Hepatocyte (in vitro differentiated cells): Measurements from ENCODE around the gene SLC15A4. TPM values are rescaled to one million over a fixed set of nuclear protein-coding genes. Genes with fewer than 3 reads are reported as not detected.

Source experiments
- DNase-seq: peaks from one replicate; pipeline ENCODE4 v3.0.0-alpha.2; 2016; ENCODE audit warnings: low spot score
- H2AFZ ChIP-seq: fragments of 200-600 bp; sonication (generic); 2 replicates; pipeline ENCODE4 v1.6.0; 2016; ENCODE audit warnings: antibody characterized with exemption, mild to moderate bottlenecking
- H3K27ac ChIP-seq: fragments of 200-600 bp; sonication (generic); 2 replicates; pipeline ENCODE4 v1.5.1; 2016; ENCODE audit warnings: mild to moderate bottlenecking
- H3K27me3 ChIP-seq: fragments of 200-600 bp; sonication (generic); 2 replicates; pipeline ENCODE4 v1.6.1; 2016
- H3K36me3 ChIP-seq: fragments of 200-600 bp; sonication (generic); replicated peaks from 2 replicates; pipeline ENCODE4 v1.5.1; 2016; ENCODE audit warnings: low read depth; ENCODE audit not compliant: insufficient read depth
- H3K4me1 ChIP-seq: fragments of 200-600 bp; sonication (generic); 2 replicates; pipeline ENCODE4 v1.5.1; 2016; ENCODE audit warnings: mild to moderate bottlenecking, moderate library complexity; ENCODE audit not compliant: insufficient read depth
- H3K4me2 ChIP-seq: fragments of 200-600 bp; sonication (generic); 2 replicates; pipeline ENCODE4 v1.6.0; 2016
- H3K4me3 ChIP-seq: fragments of 200-600 bp; sonication (generic); 2 replicates; pipeline ENCODE4 v1.5.1; 2016; ENCODE audit warnings: mild to moderate bottlenecking
- H3K79me2 ChIP-seq: fragments of 200-600 bp; sonication (generic); 2 replicates; pipeline ENCODE4 v1.6.0; 2017; ENCODE audit warnings: mild to moderate bottlenecking
- H3K9me2 ChIP-seq: fragments of 200-600 bp; sonication (generic); replicated peaks from 2 replicates; pipeline ENCODE4 v1.6.0; 2017; ENCODE audit warnings: mild to moderate bottlenecking; ENCODE audit not compliant: insufficient read depth
- H3K9me3 ChIP-seq: fragments of 200-600 bp; sonication (generic); 2 replicates; pipeline ENCODE4 v1.5.1; 2016; ENCODE audit warnings: low read depth, mild to moderate bottlenecking
- H4K20me1 ChIP-seq: fragments of 200-600 bp; sonication (generic); 2 replicates; pipeline ENCODE4 v1.6.0; 2016; ENCODE audit warnings: mild to moderate bottlenecking; ENCODE audit not compliant: insufficient read depth, poor library complexity, severe bottlenecking
- EZH2 ChIP-seq: fragments of 200-600 bp; sonication (generic); IDR thresholded peaks from 2 replicates; pipeline ENCODE4 v1.6.1; 2016; ENCODE audit warnings: antibody characterized with exemption, mild to moderate bottlenecking, borderline replicate concordance
- EZH2phosphoT487 ChIP-seq: fragments of 200-600 bp; sonication (generic); IDR thresholded peaks from one replicate; pipeline ENCODE4 v1.6.1; 2018; ENCODE audit warnings: antibody characterized with exemption, mild to moderate bottlenecking, low read depth, moderate library complexity; ENCODE audit not compliant: unreplicated experiment, severe bottlenecking
- WGBS: methylation state at CpG from one replicate; pipeline ENCODE4 v1.1.6; 2016; ENCODE audit warnings: low lambda C conversion rate; ENCODE audit errors: missing lambda C conversion rate; 5-methylcytosine and 5-hydroxymethylcytosine counted together
- polyA plus RNA-seq: library from polyadenylated mRNA; unstranded; fragments of >200 nt; fragmentation: Nextera tagmentation; extraction: Ambion mirVana; gene quantifications from 2 replicates; pipeline ENCODE4 v1.2.1, GENCODE V29; 2016
- total RNA-seq: library from RNA; depleted of rRNA; stranded (reverse); fragments of >200 nt; gene quantifications from 2 replicates; pipeline ENCODE4 v1.2.3, GENCODE V29; 2014
- TF ChIP-seq, protein P1 (sequence below): fragments of 200-600 bp; sonication (generic); IDR thresholded peaks from 2 replicates; pipeline ENCODE4 v1.5.1; 2016; ENCODE audit warnings: antibody characterized with exemption, mild to moderate bottlenecking; ENCODE audit not compliant: poor library complexity

Gene SLC15A4
- total and polyA plus RNA-seq, 2 experiments from 2014 or later, result 33.6 to 48.5 TPM

DNA sequence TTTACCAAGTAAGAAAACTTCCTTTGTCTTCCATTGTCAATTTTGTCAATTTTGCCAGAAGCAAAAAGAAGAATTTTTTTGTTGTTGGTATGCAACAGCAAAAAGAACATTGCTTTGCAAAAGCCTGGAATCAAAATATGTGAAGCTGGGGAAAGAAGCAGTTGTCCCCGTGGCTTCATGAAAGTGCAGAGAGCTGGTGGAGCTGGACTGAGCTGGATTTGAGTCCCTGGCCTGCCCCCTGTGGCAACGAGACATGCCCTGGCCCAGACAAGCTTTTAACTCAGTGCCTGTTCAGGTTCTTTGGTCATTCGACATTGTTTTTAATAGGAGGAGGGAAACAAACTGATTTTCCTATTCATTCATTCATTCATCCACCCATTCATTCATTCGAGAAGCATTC, 70.3 kb downstream of the SLC15A4 start:
- H3K27me3 ChIP-seq, result no peaks in the 10 kb centered on the region
- H3K4me3 ChIP-seq, result no peak overlapping the region
- H3K79me2 ChIP-seq, result no peaks in the 10 kb centered on the region
- H3K4me1 ChIP-seq, result no peaks in the 10 kb centered on the region
- H3K36me3 ChIP-seq, result no peaks in the 10 kb centered on the region
- H3K9me2 ChIP-seq, result no peaks in the 10 kb centered on the region
- no peak overlapping the region for H3K4me2 ChIP-seq
- TF ChIP-seq EZH2phosphoT487 (no peak), EZH2 (no peak)
- TF ChIP-seq, protein P1, sequence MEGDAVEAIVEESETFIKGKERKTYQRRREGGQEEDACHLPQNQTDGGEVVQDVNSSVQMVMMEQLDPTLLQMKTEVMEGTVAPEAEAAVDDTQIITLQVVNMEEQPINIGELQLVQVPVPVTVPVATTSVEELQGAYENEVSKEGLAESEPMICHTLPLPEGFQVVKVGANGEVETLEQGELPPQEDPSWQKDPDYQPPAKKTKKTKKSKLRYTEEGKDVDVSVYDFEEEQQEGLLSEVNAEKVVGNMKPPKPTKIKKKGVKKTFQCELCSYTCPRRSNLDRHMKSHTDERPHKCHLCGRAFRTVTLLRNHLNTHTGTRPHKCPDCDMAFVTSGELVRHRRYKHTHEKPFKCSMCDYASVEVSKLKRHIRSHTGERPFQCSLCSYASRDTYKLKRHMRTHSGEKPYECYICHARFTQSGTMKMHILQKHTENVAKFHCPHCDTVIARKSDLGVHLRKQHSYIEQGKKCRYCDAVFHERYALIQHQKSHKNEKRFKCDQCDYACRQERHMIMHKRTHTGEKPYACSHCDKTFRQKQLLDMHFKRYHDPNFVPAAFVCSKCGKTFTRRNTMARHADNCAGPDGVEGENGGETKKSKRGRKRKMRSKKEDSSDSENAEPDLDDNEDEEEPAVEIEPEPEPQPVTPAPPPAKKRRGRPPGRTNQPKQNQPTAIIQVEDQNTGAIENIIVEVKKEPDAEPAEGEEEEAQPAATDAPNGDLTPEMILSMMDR, result no peak
- H3K27ac ChIP-seq, result no peak overlapping the region
- H4K20me1 ChIP-seq, result no peaks in the 10 kb centered on the region
- 59% methylated on average over 4 of the region's 4 CpGs for WGBS
- H2AFZ ChIP-seq, result no peak overlapping the region
- no peaks in the 10 kb centered on the region for H3K9me3 ChIP-seq
- DNase-seq, result no peak

DNA sequence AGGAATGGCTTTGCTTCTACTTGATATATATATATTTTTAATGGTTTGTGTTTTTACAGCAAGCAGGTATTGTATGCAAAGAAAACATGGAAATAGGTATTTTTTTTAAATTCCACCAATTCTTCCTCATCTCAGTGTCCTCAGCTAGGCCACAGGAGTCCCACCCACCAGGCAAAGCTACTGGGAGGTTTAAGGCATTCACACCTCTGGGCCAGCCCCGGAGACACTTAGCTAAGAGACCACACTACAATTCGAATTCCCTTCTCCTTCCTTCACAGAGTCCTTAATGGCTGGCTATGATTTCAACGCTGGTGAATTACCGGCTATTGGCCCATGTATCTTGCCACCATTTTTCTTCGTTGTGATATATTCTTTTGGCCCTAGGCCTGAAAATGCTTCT, 71.4 kb downstream of the SLC15A4 start:
- Histone ChIP-seq H2AFZ (no peak overlapping the region), H3K4me3 (no peak overlapping the region), H3K4me2 (no peak overlapping the region), H3K4me1 (no peaks in the 10 kb centered on the region), H3K27ac (no peak overlapping the region), H3K9me2 (no peaks in the 10 kb centered on the region), H4K20me1 (no peaks in the 10 kb centered on the region), H3K9me3 (no peaks in the 10 kb centered on the region), H3K79me2 (no peaks in the 10 kb centered on the region), H3K27me3 (no peaks in the 10 kb centered on the region), H3K36me3 (no peaks in the 10 kb centered on the region)
- WGBS, result 84% methylated on average over 5 of the region's 5 CpGs
- TF ChIP-seq EZH2phosphoT487 (no peak), EZH2 (no peak)
- TF ChIP-seq, protein P1, result no peak
- DNase-seq, result no peak

DNA sequence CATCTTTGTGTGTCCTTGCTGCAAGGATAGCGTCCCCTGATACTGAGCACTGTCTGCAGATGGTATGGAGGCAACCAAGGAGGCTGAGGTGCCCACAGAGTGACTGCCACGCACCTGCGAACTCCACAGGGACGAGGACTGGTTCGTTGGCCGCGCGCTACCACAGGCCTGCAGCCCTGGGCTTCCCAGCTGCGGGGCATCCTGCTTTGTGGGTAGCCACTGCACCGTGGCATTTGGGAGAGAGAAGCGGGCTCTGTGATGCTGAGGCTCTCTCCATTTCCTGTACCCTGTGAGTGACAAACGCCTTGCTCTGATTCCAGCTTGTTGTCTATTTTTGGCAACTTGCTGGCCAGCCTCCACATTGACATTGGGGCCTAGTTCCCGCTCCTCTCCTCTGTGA, 76.3 kb downstream of the SLC15A4 start:
- no peak overlapping the region for H3K27ac ChIP-seq
- no peak for DNase-seq
- H3K9me2 ChIP-seq, result no peaks in the 10 kb centered on the region
- H3K9me3 ChIP-seq, result no peaks in the 10 kb centered on the region
- no peaks in the 10 kb centered on the region for H4K20me1 ChIP-seq
- 88% methylated on average over 13 of the region's 13 CpGs for WGBS
- H3K4me3 ChIP-seq, result no peak overlapping the region
- H3K4me1 ChIP-seq, result no peaks in the 10 kb centered on the region
- TF ChIP-seq EZH2phosphoT487 (no peak), EZH2 (no peak)
- TF ChIP-seq, protein P1, result no peak
- H3K27me3 ChIP-seq, result no peaks in the 10 kb centered on the region
- H2AFZ ChIP-seq, result no peak overlapping the region
- no peaks in the 10 kb centered on the region for H3K79me2 ChIP-seq
- no peak overlapping the region for H3K4me2 ChIP-seq
- H3K36me3 ChIP-seq, result no peaks in the 10 kb centered on the region
